KOPT-K1 (cell line): ENCODE results near the gene POU2AF1.

Experiments
- H3K27ac ChIP-seq: fragments of 200-600 bp; sonication (generic); 2 replicates; pipeline ENCODE4 v1.5.1; 2016; ENCODE audit warnings: antibody characterized with exemption, mild to moderate bottlenecking, low read depth, low read length; ENCODE audit not compliant: poor library complexity, severe bottlenecking
- H3K36me3 ChIP-seq: fragments of 200-600 bp; sonication (generic); 2 replicates; pipeline ENCODE4 v1.5.1; 2017; ENCODE audit warnings: antibody characterized with exemption, mild to moderate bottlenecking, low read length, moderate library complexity; ENCODE audit not compliant: insufficient read depth
- H3K9me3 ChIP-seq: fragments of 200-600 bp; sonication (generic); 2 replicates; pipeline ENCODE4 v1.5.1; 2017; ENCODE audit warnings: antibody characterized with exemption, low read length, mild to moderate bottlenecking; ENCODE audit not compliant: insufficient read depth, poor library complexity, severe bottlenecking

POU2AF1 gene

GRCh38 chr11:111363985-111364384, 15.1 kb downstream of the POU2AF1 start:
- no peak overlapping the region for H3K27ac ChIP-seq
- no peaks in the 10 kb centered on the region for H3K36me3 ChIP-seq
- H3K9me3 ChIP-seq, result no peaks in the 10 kb centered on the region

- Histone ChIP-seq H3K27ac (no peak overlapping the region), H3K9me3 (no peaks in the 10 kb centered on the region), H3K36me3 (no peaks in the 10 kb centered on the region)
Observed at GRCh38 chr11:111362887-111363411, 16.1 kb downstream of the POU2AF1 start.

- Histone ChIP-seq H3K36me3 (no peaks in the 10 kb centered on the region), H3K27ac (no peak overlapping the region), H3K9me3 (no peaks in the 10 kb centered on the region)
Observed at GRCh38 chr11:111361874-111362273, 17.2 kb downstream of the POU2AF1 start.

GRCh38 chr11:111361052-111361801, 17.8 kb downstream of the POU2AF1 start:
- H3K36me3 ChIP-seq, result no peaks in the 10 kb centered on the region
- H3K9me3 ChIP-seq, result no peaks in the 10 kb centered on the region
- no peak overlapping the region for H3K27ac ChIP-seq

GRCh38 chr11:111360150-111361043, 18.7 kb downstream of the POU2AF1 start:
- no peaks in the 10 kb centered on the region for H3K9me3 ChIP-seq
- H3K36me3 ChIP-seq, result no peaks in the 10 kb centered on the region
- H3K27ac ChIP-seq, result no peak overlapping the region

- H3K27ac ChIP-seq, result no peak overlapping the region
- no peaks in the 10 kb centered on the region for H3K36me3 ChIP-seq
- no peaks in the 10 kb centered on the region for H3K9me3 ChIP-seq
Observed at GRCh38 chr11:111359223-111360149, 19.6 kb downstream of the POU2AF1 start.

GRCh38 chr11:111358038-111359001, 20.8 kb downstream of the POU2AF1 start:
- Histone ChIP-seq H3K27ac (no peak overlapping the region), H3K9me3 (no peaks in the 10 kb centered on the region), H3K36me3 (peaks cover 7% of the 10 kb centered on the region; the same call in 1 of the 2 replicates)

- no peaks in the 10 kb centered on the region for H3K9me3 ChIP-seq
- peaks cover 7% of the 10 kb centered on the region; the same call in 1 of the 2 replicates for H3K36me3 ChIP-seq
- no peak overlapping the region for H3K27ac ChIP-seq
Observed at GRCh38 chr11:111357150-111358037, 21.7 kb downstream of the POU2AF1 start.

GRCh38 chr11:111356660-111357048, 22.4 kb downstream of the POU2AF1 start:
- H3K36me3 ChIP-seq, result peaks cover 7% of the 10 kb centered on the region; the same call in 1 of the 2 replicates
- H3K27ac ChIP-seq, result no peak overlapping the region
- no peaks in the 10 kb centered on the region for H3K9me3 ChIP-seq

- Histone ChIP-seq H3K36me3 (peaks cover 7% of the 10 kb centered on the region; the same call in 1 of the 2 replicates), H3K27ac (no peak overlapping the region), H3K9me3 (no peaks in the 10 kb centered on the region)
Observed at GRCh38 chr11:111355956-111356659, 23.0 kb downstream of the POU2AF1 start.

- no peaks in the 10 kb centered on the region for H3K9me3 ChIP-seq
- no peak overlapping the region for H3K27ac ChIP-seq
- peaks cover 7% of the 10 kb centered on the region; the same call in 1 of the 2 replicates for H3K36me3 ChIP-seq
Observed at GRCh38 chr11:111355101-111355500, 24.0 kb downstream of the POU2AF1 start.

GRCh38 chr11:111354601-111354891, 24.5 kb downstream of the POU2AF1 start:
- no peak overlapping the region for H3K27ac ChIP-seq
- H3K36me3 ChIP-seq, result peaks cover 7% of the 10 kb centered on the region; the same call in 1 of the 2 replicates
- H3K9me3 ChIP-seq, result no peaks in the 10 kb centered on the region
